Spleen (tissue), 11 donors: ENCODE measurements around the gene CMIP. TPM values are rescaled to one million over a fixed set of nuclear protein-coding genes. Genes with fewer than 3 reads are reported as not detected.

ENCODE experiments used
- DNase-seq: peaks from one replicate; pipeline ENCODE4 v3.0.0-alpha.2; 2020
- H3K27ac ChIP-seq, 8 donors: fragments of 200-600 bp; sonication (generic) in 7 of 8; 1 replicate in 4 of 8; 2 replicates in 4 of 8; pipeline versions ENCODE4 v1.5.0 to v1.8.0; 2016 to 2021; ENCODE audit warnings: inconsistent platforms in 4 of 8, mild to moderate bottlenecking in 4 of 8, moderate library complexity in 1 of 8
- H3K27me3 ChIP-seq, 7 donors: fragments of 200-600 bp; sonication (generic) in 6 of 7; replicated peaks in 1 of 7; 1 replicate in 4 of 7; 2 replicates in 3 of 7; pipeline versions ENCODE4 v1.5.0 to v1.8.0; 2016 to 2021; ENCODE audit warnings: inconsistent platforms in 3 of 7, mild to moderate bottlenecking in 1 of 7
- H3K36me3 ChIP-seq, 6 donors: fragments of 200-600 bp; sonication (generic) in 5 of 6; 1 replicate in 4 of 6; 2 replicates in 2 of 6; pipeline versions ENCODE4 v1.5.0 to v1.8.0; 2016 to 2021; ENCODE audit warnings: inconsistent platforms in 2 of 6
- H3K4me1 ChIP-seq, 6 donors: fragments of 200-600 bp; sonication (generic) in 5 of 6; 1 replicate in 3 of 6; 2 replicates in 3 of 6; pipeline versions ENCODE4 v1.5.0 to v1.8.0; 2016 to 2021; ENCODE audit warnings: inconsistent platforms in 3 of 6
- H3K4me3 ChIP-seq, 8 donors: fragments of 200-600 bp; sonication (generic) in 7 of 8; 1 replicate in 4 of 8; 2 replicates in 4 of 8; pipeline versions ENCODE4 v1.5.0 to v1.8.0; 2016 to 2021; ENCODE audit warnings: inconsistent platforms in 4 of 8, mild to moderate bottlenecking in 4 of 8, moderate library complexity in 2 of 8
- H3K9me3 ChIP-seq, 8 donors: fragments of 200-600 bp; sonication (generic) in 7 of 8; 1 replicate in 4 of 8; 2 replicates in 4 of 8; pipeline versions ENCODE4 v1.5.0 to v1.8.0; 2016 to 2021; ENCODE audit warnings: inconsistent platforms in 4 of 8
- POLR2A ChIP-seq, 3 donors: fragments of 450-650 bp; IDR thresholded peaks; one replicate each; pipeline ENCODE4 v1.5.1; 2017; ENCODE audit warnings: antibody characterized with exemption in 3 of 3, mild to moderate bottlenecking in 1 of 3
- POLR2AphosphoS5 ChIP-seq, 3 donors: sonication (generic); formaldehyde crosslinking; IDR thresholded peaks; one replicate each; pipeline ENCODE4 v1.5.1; 2017; ENCODE audit warnings: antibody characterized with exemption in 3 of 3
- WGBS, 5 donors: extraction: QIAGEN DNeasy Blood & Tissue Kit in 3 of 5; methylation state at CpG; one replicate each; pipeline versions ENCODE4 v1.1.5 to v1.1.7; 2013 to 2018; 5-methylcytosine and 5-hydroxymethylcytosine counted together
- intact Hi-C: fragments of 100-400 bp; cut with DNase I; formaldehyde crosslinking; loops from one replicate; pipeline ENCODE4 v1.15.0; 2023; ENCODE audit warnings: low total_unique reads
- polyA plus RNA-seq, 3 donors: library from polyadenylated mRNA; stranded (reverse); fragments of 200-250 nt; gene quantifications; one replicate each; pipeline ENCODE4 v1.2.1, GENCODE V29; 2013
- total RNA-seq, 7 donors: library from RNA; depleted of rRNA in 3 of 7; stranded (reverse); fragments of >200 nt in 3 of 7; fragmentation: NEBNext Ultra II Directional in 4 of 7; extraction: Animal tissue kit (Norgen Biotek cat#: 25700) in 4 of 7; gene quantifications; one replicate each; pipeline versions ENCODE4 v1.1.0 to v1.2.1, GENCODE V29; 2016 to 2021
- TF ChIP-seq, protein P1 (sequence below), 11 experiments: fragments of 200-600 bp in 7 of 11; fragments of 450-650 bp in 4 of 11; sonication (generic) in 4 of 11; IDR thresholded peaks in 8 of 11; conservative IDR thresholded peaks in 3 of 11; 1 replicate in 7 of 11; 2 replicates in 4 of 11; pipeline versions ENCODE4 v1.4.0 to v1.8.0; 2016 to 2021; ENCODE audit warnings: antibody characterized with exemption in 11 of 11, inconsistent platforms in 4 of 11, mild to moderate bottlenecking in 1 of 11
- donor health status: healthy with polysubstance abuse.
- donor health status: DM: no; HTN: no; CAD: no; lungs with moderate emphysema.
- donor health status: DM: no; HTN: no; CAD: no.
- donor health status: Bipolar disorder and iron deficiency.
- donor health status: healthy.
- donor health status: DM: no; HTN: no; CAD: no.
- donor health status: DM: yes; HTN: yes; CAD: no.

Gene CMIP
- total and polyA plus RNA-seq, 10 donors = 6.0 to 107 (median 63.6) TPM

DNA sequence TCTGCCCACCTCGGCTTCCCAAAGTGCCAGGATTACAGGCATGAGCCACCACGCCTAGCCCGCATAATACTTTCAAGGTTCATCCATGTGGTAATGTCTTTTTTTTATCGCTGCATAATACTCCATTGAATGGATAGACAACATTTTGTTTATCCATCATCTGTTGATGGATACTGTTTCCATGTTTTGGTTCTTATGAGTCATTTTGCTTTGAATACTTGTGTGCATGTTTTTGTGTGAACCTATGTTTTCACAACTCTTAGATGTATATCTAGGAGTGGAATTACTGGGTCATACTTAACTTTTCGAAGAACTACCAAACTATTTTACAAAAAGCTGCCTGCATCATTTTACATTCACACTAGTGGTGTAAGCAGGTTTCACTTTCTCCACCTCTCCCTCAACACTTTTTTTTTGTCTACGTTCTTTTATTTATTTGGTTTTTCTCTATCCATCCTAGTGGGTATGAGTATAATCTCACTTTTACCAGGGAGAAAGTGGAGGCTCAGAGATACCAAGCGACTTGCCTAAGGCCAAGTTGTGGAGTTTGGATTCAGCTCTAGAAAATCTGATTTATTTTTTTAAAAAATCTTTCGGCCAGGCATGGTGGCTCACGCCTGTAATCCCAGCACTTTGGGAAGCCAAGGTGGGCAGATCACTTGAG lies 151.2 kb downstream of the CMIP start:
- Histone ChIP-seq H3K4me1 (peaks cover 0 to 33% (median 2%) of the 10 kb centered on the region in 6 donors), H3K36me3 (peaks cover 0 to 16% (median 0%) of the 10 kb centered on the region in 6 donors), H3K4me3 (no peak overlapping the region), H3K27me3 (no peaks in the 10 kb centered on the region), H3K9me3 (no peaks in the 10 kb centered on the region), H3K27ac (no peak overlapping the region)
- 93 to 96% (median 95%) methylated on average over 9 of the region's 9 CpGs for WGBS, 5 donors
- DNase-seq = no peak
- intact Hi-C loops = no loop called here
- TF ChIP-seq POLR2A (IDR thresholded peaks at IDR 0.05) (no peak), POLR2AphosphoS5 (IDR thresholded peaks at IDR 0.05) (no peak)
- TF ChIP-seq, protein P1, sequence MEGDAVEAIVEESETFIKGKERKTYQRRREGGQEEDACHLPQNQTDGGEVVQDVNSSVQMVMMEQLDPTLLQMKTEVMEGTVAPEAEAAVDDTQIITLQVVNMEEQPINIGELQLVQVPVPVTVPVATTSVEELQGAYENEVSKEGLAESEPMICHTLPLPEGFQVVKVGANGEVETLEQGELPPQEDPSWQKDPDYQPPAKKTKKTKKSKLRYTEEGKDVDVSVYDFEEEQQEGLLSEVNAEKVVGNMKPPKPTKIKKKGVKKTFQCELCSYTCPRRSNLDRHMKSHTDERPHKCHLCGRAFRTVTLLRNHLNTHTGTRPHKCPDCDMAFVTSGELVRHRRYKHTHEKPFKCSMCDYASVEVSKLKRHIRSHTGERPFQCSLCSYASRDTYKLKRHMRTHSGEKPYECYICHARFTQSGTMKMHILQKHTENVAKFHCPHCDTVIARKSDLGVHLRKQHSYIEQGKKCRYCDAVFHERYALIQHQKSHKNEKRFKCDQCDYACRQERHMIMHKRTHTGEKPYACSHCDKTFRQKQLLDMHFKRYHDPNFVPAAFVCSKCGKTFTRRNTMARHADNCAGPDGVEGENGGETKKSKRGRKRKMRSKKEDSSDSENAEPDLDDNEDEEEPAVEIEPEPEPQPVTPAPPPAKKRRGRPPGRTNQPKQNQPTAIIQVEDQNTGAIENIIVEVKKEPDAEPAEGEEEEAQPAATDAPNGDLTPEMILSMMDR (IDR thresholded peaks at IDR 0.05 in 8 of 11, conservative IDR thresholded peaks at IDR 0.05 in 3 of 11) = no peak

- Histone ChIP-seq H3K27ac (no peak overlapping the region), H3K9me3 (no peaks in the 10 kb centered on the region), H3K36me3 (peaks cover 0 to 16% (median 0%) of the 10 kb centered on the region in 6 donors), H3K4me1 (peaks cover 0 to 44% (median 5%) of the 10 kb centered on the region in 6 donors), H3K4me3 (no peak overlapping the region), H3K27me3 (no peaks in the 10 kb centered on the region)
- TF ChIP-seq, protein P1 (IDR thresholded peaks at IDR 0.05 in 8 of 11, conservative IDR thresholded peaks at IDR 0.05 in 3 of 11) = no peak
- no peak for TF ChIP-seq POLR2A (IDR thresholded peaks at IDR 0.05)
- TF ChIP-seq POLR2AphosphoS5 (IDR thresholded peaks at IDR 0.05) = no peak
- DNase-seq = no peak
- intact Hi-C loops = no loop called here
- 89 to 99% (median 91%) methylated on average over 5 of the region's 5 CpGs for WGBS, 5 donors
Observed at GRCh38 chr16:81597079-81597658, 152.6 kb downstream of the CMIP start.

GRCh38 chr16:81598083-81598482 lies 153.5 kb downstream of the CMIP start:
- Histone ChIP-seq H3K27me3 (no peaks in the 10 kb centered on the region), H3K36me3 (peaks cover 0 to 15% (median 0%) of the 10 kb centered on the region in 6 donors), H3K9me3 (no peaks in the 10 kb centered on the region), H3K4me3 (no peak overlapping the region), H3K4me1 (peaks cover 0 to 46% (median 5%) of the 10 kb centered on the region in 6 donors), H3K27ac (no peak overlapping the region)
- no peak for DNase-seq
- intact Hi-C loops = no loop called here
- 88 to 93% (median 91%) methylated on average over 12 of the region's 12 CpGs for WGBS, 5 donors
- TF ChIP-seq POLR2A (IDR thresholded peaks at IDR 0.05) (no peak), POLR2AphosphoS5 (IDR thresholded peaks at IDR 0.05) (no peak)
- TF ChIP-seq, protein P1 (IDR thresholded peaks at IDR 0.05 in 8 of 11, conservative IDR thresholded peaks at IDR 0.05 in 3 of 11) = no peak

DNA sequence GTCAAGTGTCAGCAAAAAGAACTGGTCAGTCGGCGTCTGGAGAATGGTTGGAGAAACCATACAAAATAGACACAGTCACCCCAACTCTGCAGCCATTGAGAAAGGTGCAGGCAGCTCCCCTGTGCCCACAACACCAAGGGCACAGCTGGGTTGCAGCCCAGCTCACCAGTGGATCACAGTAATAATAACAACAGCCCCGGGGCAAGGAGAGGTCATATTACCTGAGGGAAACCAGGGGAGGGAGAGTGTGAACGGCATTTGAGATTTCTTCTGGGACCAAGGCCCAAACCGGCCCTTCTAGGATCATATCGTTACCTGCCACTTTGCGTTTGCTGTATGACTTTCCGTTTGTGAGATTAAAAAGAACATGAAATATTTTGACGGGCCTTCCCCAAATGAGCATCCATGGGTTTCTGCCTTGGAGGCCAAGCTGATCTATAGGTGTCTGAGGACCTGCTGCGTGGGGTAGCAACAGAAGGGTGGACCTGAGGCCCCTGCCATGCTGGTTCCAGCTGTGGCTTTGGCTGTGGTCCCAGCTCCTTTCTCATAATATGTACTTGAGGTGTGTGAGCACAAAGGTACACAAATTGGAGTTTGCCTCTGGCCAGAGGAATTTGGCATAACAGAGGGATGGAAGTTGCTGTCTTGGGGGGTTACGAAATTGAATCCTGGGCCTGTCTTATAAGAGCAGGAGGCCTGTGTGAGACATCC lies 154.6 kb downstream of the CMIP start:
- no peak for DNase-seq
- Histone ChIP-seq H3K36me3 (peaks cover 0 to 10% (median 0%) of the 10 kb centered on the region in 6 donors), H3K27ac (no peak overlapping the region), H3K4me3 (no peak overlapping the region), H3K4me1 (peaks cover 0 to 46% (median 5%) of the 10 kb centered on the region in 6 donors), H3K9me3 (no peaks in the 10 kb centered on the region), H3K27me3 (no peaks in the 10 kb centered on the region)
- no peak for TF ChIP-seq POLR2A (IDR thresholded peaks at IDR 0.05)
- TF ChIP-seq POLR2AphosphoS5 (IDR thresholded peaks at IDR 0.05) = no peak
- TF ChIP-seq, protein P1 (IDR thresholded peaks at IDR 0.05 in 8 of 11, conservative IDR thresholded peaks at IDR 0.05 in 3 of 11) = no peak
- WGBS, 5 donors = 83 to 95% (median 92%) methylated on average over 11 of the region's 11 CpGs
- intact Hi-C loops = no loop called here
